HG03457 (cell line): Measurements from ENCODE around the gene TMEM59.
"Not testable (repeated sequence)": the region's sequence is repeated elsewhere in the genome, so short reads cannot be mapped to it uniquely, and the experiment has no call there.

Source experiments
- ATAC-seq: cut with Tn5 transposase; IDR thresholded peaks from one replicate; pipeline ENCODE4 v1.9.1; 2021; ENCODE audit warnings: moderate number of reproducible peaks; ENCODE audit not compliant: unreplicated experiment

Gene TMEM59

DNA sequence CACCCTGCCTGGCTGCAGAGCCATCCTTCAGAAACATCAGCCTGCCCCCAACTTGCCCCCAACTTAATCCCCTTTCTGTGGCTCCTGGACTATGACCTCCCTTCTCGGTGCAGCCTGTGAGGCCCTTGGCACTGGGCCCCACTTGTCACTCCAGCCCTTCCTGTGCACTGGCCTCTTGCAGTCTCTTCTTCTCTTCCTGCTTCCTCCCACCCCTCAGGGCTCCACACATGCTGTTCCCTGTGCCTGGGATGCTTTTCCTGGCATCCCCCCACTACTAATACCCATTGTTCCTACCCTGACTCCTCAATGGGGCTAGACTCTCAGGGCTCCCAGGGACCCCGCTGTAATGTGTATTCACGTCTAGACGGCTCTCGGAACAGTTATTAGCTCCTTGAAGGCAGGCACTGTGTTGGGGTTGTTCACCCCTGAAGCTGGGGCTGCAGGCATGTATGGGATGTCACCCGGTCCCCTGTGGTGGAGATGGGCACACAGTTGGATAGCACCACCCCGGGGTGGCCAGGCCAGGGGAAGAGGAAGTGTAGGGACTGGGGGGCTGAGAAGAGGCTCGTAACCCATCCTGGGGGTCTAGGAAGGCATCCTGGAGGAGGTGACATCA is 39.5 kb downstream of the TMEM59 start:
- no peak for ATAC-seq

DNA sequence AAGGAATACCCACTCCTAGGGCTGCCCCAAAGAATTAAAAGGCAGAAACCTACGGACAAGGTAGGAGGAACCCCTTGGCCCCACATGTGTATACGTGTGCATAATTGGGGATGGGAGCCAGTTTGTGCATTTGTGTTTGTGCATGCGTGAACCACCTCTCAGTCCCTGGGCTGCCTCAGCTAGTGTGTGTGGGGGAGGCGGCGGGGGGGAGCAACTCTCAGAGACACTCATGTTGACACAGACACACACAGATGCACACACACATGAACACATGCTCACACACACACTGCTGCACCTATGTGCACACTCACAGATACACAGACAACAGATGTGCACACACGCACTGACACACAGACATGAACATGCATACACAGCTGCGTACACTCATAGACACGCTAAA is 40.1 kb downstream of the TMEM59 start:
- ATAC-seq = no peak

DNA sequence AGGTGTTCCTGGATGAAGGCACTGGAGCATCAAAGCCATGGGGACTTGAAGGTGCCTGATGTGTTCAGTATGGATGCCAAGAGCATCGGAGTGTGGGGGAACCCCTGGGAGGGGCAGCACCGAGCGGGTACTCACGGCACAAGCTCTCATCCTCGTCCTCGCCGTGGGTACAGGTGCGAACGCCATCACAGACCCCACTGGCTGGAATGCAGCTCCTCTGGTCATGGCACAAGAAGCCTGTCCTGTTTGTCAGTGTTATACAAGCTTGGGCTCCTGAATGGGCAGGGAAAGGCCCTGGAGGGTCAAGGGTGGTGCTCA is 41.0 kb downstream of the TMEM59 start:
- ATAC-seq = no peak

DNA sequence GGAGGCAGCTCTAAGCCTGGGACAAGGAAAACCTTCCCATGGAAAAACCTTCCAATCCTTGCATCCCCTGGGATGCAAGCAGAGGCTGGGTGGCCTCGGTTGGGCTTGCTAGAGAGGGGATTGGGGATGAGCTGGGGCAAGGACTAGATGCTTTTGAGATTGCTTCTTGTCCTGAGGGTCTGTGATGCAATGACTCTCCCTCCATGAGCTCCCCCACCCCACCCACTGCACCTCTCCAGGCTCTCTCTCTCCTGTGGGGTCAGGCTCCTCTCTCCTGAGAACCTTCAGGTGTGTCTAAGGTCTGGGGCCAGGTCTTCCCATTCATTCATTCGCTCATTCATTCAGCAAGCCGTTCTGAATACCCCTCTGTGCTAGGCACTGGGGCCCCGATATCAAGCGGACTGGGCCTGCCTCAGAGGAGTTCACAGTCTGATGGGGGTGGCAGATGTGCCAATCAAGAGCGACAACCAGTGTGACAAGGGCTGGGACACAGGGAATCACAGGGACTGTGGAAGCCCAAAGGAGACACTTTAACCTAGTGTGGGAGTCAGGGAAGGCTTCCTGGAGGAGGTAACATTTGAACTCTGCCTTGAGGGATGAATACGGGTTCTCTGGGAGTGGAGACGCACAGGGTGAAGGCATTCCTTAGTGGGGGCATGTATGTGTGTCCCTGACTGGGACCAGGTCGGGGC is 41.5 kb downstream of the TMEM59 start:
- ATAC-seq = no peak

DNA sequence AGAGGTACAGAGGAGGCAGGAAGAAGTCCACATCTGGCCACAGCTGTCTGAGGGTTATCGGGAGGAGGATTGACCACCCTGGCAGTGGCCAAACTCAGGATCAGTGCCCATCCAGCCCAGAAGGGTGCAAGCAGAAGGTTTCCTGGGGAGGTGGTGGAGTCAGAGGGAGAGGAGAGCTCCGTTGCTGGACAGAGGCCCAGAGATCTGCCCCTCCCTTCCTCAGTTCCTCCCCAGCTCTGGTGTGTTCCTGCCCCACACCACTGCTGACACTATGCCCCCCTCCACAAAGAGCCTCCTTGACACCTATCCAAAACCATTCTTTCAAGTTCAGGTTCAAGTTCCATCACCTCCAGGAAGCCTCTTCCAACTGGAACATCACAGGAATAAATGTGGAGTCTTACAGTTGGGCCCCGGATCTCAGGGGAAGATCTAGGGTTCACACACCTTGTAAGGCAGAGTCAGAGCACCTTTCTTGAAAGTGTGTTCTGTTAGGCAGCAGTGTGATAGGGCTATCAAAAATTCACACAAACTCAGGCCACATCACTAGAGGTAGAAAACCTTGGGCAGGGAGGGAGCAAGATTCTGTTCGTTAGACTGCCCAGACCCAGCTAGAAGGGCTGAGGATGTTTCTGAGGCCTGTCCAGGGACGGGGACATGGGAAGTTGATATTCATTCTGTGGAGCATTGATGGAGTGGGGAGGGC is 42.4 kb downstream of the TMEM59 start:
- no peak for ATAC-seq

DNA sequence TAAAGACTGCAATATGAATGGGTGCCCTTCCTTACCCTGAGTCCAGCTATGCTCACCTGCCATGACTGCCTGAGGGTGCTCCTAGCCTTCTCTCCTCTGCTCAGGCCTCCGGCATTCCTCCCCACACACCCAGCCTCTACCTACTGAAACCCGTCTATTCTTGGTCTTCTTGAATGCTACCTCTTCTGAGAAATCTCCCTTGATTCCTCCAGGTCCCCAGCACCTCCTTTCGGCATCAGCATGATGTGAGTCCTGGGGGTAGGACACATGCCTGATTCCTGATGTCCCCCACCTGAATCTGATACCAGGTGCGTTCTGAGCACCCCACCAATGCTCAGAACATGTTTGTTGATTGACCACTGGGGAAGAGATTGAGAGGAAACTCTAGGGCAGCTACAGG is 43.6 kb downstream of the TMEM59 start:
- ATAC-seq = no peak

DNA sequence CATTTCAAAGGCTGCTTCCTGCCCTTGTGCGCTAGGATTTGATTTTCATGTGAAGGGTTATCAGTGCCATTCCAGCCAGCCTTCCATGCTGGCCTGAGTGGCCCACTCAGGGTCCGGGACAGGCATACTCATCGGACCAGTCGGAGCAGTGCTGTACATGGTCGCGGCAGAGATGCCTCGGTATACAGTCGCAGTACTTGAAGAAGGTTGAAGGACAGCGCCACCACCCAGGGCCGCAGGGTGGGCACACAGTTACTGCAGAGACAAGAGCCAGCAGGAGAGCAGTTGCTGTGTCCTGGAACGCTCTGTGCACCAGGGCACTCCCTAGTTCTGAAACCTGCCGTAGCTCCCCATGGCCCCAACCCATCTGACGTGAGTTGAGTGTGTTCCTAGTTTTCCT is 44.1 kb downstream of the TMEM59 start:
- no peak for ATAC-seq

DNA sequence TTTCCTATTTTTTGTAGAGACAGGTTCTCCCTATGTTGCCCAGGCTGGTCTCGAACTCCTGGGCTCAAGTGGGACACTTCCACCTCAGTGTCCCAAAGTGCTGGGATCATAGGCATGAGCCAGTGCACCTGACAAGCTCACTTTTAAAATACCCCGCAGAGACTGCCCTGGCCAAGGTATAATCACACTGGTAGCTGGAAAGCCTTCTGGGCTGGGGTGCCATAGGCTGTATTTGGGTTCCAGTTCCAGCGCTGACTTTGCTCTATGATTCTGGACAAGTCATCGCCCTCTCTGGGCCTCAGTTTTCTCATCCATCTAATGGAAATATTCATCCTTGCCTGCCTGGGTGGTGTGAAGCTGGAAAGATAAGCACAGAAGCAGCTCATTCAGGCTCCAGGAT is 45.4 kb downstream of the TMEM59 start:
- no peak for ATAC-seq

DNA sequence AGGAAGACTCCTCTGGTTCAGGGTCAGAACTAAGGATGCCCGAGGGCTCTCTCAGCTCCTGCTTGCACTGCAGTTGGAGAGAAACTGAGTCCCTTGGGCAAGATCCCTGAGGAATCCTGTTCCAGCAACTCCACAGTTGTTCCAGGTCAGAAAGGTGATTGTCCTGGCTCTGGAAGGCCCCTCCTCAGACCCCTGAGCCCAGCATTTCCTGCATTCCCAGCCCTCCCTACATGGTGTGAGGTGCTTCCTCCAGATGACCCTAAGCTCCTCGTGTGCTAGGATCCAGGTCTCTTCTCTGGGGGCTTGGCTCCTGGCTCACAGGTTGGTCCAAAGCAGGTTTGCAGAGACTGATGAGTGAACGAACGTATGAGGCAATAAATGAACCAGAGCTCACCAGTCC is 46.5 kb downstream of the TMEM59 start:
- no peak for ATAC-seq

DNA sequence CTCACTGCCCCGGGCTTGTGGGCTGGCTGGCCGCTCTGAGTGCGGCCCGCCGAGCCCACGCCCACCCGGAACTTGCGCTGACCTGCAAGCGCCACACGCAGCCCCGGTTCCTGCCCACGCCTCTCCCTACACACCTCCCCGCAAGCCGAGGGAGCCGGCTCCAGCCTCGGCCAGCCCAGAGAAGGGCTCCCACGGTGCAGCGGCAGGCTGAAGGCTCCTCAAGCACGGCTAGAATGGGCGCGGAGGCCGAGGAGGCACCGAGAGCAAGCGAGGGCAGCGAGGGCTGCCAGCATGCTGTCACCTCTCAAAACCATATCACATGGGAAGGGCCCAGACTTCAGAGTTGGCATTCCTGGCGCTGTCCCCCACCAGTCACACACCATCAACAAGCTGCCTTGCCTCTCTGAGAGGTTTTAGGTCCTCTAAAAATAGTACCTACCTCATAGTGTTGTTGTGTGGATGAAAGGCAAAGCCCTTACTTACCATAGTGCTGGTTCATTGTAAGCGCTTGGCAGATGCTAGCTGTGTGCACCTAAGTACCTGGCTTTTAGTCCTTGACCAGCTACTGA is 48.4 kb downstream of the TMEM59 start:
- ATAC-seq = no peak

DNA sequence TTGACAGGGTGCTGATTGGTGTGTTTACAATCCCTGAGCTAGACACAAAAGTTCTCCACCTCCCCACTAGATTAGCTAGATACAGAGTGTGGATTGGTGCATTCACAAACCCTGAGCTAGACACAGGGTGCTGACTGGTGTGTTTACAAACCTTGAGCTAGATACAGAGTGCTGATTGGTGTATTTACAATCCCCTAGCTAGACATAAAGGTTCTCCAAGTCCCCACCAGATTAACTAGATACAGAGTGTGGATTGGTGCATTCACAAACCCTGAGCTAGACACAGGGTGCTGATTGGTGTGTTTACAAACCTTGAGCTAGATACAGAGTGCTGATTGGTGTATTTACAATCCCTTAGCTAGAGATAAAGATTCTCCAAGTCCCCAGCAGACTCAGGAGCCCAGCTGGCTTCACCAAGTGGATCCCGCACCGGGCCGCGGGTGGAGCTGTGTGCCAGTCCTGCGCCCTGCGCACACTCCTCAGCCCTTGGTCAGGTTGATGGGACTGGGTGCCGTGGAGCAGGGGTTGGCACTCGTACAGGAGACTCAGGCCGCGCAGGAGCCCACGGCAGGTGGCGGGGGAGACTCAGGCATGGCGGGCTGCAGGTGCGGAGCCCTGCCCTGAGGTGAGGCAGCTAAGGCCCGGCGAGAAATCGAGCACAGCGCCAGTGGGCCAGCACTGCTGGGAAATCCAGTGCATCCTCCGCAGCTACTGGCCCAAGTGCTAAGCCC is 49.1 kb downstream of the TMEM59 start:
- ATAC-seq = not testable (repeated sequence)

DNA sequence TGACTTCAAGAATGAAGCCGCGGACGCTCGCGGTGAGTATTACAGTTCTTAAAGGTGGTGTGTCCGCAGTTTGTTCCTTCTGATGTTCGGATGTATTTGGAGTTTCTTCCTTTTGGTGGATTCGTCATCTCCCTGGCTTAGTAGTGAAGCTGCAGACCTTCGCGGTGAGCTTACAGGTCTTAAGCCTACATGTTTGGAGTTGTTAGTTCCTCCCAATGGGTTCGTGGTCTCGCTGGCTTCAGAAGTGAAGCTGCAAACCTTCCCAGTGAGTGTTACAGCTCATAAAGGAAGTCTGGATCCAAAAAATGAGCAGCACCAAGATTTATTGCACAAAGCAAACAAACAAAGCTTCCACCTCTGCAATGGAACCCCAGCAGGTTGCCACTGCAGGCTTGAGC is 49.8 kb downstream of the TMEM59 start:
- no peak for ATAC-seq

DNA sequence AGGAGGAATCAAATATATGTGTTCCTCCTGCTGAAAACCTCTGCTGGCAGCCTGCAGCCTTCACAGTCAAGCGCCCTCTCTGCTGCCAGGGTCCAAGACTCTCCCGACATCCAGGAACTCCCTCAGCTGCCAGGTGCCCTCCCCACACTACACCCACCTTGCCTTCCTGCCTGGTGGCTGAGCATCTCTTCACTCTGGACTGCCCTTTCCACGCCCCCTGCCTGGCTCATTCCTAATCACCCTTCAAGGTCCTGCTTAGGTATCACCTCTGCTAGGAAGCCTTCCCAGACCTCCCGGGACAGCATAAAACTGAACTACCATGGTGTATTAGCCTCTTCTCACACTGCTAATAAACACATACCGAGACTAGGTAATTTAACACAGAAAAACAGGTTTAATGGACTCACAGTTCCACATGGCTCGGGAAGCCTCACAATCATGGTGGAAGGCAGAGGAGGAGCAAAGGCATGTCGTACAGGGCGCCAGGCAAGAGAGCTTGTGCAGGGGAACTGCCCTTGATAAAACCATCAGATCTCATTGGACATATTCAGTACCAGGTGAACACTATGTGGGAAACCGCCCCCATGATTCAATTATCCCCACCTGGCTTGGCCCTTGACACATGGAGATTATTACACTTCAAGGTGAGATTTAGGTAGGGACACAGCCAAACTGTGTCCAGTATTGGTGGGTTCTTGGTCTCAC is 50.3 kb downstream of the TMEM59 start:
- ATAC-seq = no peak

DNA sequence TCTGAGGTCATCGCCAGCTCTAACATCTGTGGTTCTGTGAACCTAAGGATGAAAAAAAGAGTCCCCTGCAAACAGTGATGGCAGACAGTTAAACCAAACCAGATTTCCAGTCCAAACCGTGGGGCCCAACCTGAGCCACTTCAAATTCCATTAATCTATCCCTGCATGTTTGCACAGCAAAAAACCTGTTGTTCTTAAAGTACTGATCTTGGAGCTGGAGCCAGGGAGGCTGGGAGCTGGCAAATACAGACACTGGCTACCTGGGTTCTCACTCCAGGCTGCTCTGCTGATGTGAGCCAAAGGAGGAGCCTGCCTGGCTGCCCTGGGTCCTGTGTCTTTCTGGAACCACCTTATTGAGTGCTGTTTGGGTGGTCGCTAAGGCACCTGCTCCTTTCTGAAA is 51.4 kb downstream of the TMEM59 start:
- ATAC-seq = no peak

DNA sequence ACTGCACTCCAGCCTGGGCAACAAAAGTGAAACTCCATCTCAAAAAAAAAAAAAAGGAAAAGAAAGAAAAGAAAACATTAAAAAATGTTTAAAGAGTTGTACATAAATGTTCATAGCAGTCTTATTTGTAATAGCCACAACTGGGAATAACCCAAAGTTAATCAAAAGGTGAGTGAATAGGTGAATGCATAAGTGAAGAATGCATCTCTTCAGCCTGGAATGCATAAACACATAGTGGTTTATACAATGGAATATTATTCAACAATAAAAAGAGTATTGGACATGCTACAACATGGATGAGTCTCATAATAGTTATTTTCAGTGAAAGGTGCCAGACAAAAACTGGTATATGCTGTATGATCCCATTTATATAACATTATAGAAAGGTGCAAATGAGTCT is 53.1 kb downstream of the TMEM59 start:
- ATAC-seq = no peak

DNA sequence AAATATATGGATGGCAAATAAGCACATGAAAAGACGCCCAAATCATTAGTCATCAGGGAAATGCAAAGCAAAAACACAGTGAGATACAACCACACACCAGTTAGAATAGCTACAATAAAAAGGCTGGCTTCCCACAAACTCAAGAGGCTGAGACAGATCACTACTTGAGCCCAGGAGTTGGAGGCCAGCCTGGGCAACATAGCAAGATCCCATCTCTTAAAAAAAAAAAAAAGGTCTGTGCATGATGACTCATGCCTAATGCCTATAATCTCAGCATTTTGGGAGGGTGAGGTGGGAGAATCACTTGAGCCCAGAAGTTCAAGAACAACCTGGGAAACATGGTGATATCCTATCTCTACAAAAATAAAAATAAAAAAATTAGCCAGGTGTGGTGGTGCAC is 54.8 kb downstream of the TMEM59 start:
- ATAC-seq = no peak

DNA sequence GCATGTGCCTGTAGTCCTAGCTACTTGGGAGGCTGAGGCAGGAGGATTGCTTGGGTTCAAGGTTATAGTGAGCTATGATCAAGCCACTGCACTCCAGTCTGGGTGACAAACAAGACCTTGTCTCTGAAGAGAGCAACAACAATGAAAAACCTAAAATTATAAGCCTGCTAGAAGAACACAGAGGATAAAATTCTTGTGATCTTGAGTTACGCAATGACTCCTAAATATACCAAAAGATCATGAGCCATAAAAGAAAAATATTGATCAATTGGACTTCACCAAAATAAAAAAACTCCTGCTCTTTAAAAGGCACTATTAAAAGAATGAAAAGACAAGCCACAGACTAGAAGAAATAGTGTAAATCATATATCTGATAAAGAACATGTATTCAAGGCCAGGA is 57.3 kb downstream of the TMEM59 start:
- no peak for ATAC-seq

DNA sequence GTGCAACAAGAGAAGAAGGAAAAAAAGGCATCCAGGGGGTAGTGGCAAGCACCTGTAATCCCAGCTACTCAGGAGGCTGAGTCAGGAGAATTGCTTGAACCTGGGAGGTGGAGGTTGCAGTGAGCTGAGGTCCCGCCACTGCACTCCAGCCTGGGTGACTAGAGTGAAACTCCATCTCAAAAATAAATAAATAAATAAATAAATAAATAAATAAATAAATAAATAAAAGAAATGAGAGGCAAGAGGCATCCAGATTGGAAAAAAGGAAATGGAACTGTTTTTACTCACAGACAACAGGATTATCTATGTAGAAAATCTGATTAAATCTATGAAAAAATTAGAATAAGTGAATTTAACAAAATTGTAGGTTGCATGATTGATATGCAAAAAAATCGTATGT is 58.5 kb downstream of the TMEM59 start:
- not testable (repeated sequence) for ATAC-seq

DNA sequence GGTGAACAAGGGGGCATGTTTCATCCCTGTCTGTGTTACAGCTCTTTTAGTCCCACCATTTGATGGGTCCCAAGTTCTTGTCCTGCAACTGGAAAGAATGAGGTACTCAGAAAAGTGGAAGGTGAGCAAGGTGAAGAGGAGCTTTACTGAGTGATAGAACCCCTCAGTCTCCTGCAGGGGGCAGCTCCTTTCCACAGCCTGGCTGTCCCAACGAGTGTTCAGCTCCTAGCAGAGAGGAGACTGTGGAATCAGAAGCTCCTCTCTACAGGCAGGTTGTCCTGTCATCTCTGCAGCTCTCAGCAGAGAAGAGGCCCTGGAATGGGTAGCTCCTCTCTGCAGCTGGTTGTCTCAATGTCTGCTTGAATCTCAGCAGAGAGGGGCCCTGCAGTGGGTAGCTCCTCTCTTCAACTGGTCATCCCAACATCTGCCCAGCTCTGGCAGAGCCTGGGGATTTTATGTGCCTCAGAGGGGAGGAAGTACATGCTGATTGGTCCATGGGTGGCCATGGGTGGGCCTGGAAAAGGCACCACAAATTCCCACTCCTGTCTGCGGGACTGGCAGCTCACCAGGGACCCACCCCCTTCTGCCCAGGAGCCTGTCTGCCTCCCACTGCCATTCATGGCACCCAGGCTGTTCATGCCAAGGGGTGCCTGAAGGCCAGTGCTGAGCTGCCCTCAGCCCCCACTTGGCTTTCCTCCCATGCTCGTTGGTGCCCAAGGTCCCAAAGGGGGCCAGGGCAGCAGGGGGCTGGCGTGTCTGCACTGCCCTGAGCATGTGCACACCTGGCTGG is 60.7 kb downstream of the TMEM59 start:
- ATAC-seq = no peak

DNA sequence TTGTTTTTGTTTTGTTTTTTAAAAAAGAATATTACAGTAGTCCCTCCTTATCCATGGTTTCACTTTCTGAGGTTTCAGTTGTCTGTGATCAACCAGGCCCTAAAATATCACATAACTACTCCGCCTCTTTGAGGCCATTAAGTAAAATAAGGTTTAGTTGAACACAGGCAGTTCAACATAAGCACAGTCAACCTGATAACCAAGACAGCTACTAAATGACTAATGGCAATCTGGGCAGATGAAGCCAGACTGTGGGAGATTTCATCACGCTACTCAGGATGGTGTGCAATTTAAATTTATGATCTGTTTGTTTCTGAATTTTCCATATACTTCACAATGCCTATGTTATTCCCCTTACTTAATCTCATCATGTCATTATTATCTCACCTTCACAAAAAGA is 65.1 kb downstream of the TMEM59 start:
- no peak for ATAC-seq
